ENCODE results near the gene FCER2.

Gene FCER2

GRCh38 chr19:7736148-7736547 lies 34.2 kb upstream of the FCER2 start:
- in situ Hi-C loops (cut with HindIII; ENCODE audit: low pct_ligation_motif_present, low pct_unique_long_range_greater_than_20kb, low sequenced_read_pairs), result no loop called here
- DNase-seq, result no peak

DNA sequence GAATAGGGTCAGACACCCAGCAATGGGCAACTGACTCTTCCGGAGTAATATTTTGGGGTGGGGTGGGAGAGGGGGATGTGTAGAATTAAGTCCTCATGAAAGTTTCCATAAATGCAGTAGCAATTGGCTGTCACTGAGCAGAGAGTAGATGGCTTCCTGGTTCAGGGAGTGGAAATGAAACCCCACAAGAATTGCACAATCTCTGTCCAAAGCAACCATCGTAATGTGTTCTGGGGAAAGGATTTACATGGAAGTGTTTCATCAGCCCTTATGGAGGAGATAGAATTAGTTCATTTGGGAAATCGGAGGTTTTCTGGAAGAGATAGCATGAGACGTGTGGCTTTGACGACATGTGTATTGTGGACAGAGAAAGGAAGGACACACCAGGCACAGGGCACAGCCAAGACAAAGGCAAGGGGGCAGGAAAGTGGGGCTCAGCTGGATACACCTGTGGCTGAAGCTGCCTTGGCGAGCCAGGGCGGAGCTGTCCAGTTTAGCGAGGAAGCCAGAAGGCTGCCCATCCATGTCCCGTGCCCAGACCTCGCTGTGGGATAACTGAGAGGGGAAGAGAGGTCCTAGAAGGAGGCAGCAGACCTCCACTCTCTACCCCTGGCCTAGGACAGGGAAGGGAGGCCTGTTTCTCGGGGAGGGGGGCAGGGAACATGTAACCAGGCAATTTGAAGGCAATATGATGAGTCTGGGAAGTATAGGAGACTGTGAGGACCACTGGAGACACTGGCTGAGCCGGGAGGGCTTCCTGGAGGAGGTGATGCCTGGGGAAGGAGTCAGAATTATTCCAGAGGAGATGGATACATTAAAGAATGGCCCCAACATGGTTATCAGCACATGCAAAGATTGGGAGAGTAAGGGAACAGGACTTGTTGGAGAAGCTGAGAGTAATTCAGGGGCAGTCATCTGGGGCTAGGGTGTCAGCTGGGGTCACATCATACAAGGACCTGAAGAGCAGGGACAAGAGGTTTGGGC lies 32.6 kb upstream of the FCER2 start:
- in situ Hi-C loops (cut with HindIII; ENCODE audit: low pct_ligation_motif_present, low pct_unique_long_range_greater_than_20kb, low sequenced_read_pairs), result no loop called here
- DNase-seq, result no peak

DNA sequence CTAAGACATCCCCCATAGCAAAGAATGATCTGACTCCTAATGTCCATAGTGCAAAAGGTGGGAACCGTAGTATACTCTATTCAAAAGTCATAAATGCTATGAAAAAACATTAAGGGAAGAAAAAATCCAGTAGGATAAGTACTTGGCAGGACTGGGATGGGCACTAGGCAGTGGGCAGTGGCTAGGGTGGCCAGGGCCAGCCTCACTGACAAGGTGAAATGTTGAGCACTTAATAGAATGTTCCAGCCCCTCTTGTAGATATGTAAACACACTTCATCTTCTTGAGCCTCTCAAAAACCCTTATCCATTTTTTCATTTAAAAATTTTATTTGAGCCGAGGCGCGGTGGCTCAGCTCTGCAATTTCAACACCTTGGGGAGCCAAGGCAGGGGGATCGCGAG lies 31.4 kb upstream of the FCER2 start:
- DNase-seq, result no peak
- in situ Hi-C loops (cut with HindIII; ENCODE audit: low pct_ligation_motif_present, low pct_unique_long_range_greater_than_20kb, low sequenced_read_pairs), result no loop called here

DNA sequence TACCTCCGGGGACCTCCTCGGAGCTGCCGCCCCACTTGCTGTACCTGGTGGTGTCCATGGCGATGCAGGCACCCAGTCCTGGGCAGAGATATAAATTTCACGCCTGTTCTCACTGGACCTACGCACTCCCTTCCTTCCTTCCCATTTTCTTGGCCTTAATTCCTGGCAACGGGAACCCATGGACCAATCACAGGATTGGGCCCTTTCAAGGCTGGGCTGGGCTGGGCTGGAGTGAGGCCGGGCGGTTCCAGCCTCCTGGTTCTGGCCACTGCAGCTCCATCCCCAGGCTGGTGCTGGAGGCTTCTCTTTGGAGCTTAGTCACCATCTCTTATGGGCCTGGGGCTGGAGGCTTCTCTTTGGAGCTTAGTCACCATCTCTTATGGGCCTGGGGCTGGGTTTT lies 30.1 kb upstream of the FCER2 start, which contains the start of gene CLEC4G:
CLEC4G (minus strand) TSS at position 66 of the 400 bp plus-strand sequence; CDS start at position 58, 8 bp downstream.
- in situ Hi-C loops (cut with HindIII; ENCODE audit: low pct_ligation_motif_present, low pct_unique_long_range_greater_than_20kb, low sequenced_read_pairs), result no loop called here
- no peak for DNase-seq

- DNase-seq, result no peak
- in situ Hi-C loops (cut with HindIII; ENCODE audit: low pct_ligation_motif_present, low pct_unique_long_range_greater_than_20kb, low sequenced_read_pairs), result no loop called here
These were observed 29.7 kb upstream of the FCER2 start for GRCh38 chr19:7731615-7732014.

DNA sequence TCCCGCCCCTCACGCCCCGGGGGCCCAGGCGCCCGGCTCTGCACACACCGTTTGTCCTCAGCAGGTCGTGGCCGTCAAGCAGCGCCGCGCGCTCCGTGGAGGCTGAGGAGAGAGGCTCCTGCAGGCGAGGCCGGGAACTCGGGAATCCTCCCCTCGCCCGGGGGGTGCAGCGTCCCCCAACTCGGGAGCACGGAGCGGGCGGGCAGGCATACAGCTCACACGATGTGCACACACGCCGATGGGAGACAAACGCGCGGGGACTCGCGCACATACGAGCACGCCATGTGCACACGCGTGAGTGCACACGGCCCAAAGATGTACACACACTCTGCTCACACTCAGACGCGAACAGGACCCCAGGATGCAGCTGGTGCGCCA lies 29.3 kb upstream of the FCER2 start:
- no peak for DNase-seq
- in situ Hi-C loops (cut with HindIII; ENCODE audit: low pct_ligation_motif_present, low pct_unique_long_range_greater_than_20kb, low sequenced_read_pairs), result no loop called here

GRCh38 chr19:7730286-7731217 lies 28.6 kb upstream of the FCER2 start:
- in situ Hi-C loops (cut with HindIII; ENCODE audit: low pct_ligation_motif_present, low pct_unique_long_range_greater_than_20kb, low sequenced_read_pairs), result no loop called here
- DNase-seq, result no peak

GRCh38 chr19:7729831-7730285 lies 27.9 kb upstream of the FCER2 start:
- DNase-seq, result no peak
- in situ Hi-C loops (cut with HindIII; ENCODE audit: low pct_ligation_motif_present, low pct_unique_long_range_greater_than_20kb, low sequenced_read_pairs), result no loop called here

DNA sequence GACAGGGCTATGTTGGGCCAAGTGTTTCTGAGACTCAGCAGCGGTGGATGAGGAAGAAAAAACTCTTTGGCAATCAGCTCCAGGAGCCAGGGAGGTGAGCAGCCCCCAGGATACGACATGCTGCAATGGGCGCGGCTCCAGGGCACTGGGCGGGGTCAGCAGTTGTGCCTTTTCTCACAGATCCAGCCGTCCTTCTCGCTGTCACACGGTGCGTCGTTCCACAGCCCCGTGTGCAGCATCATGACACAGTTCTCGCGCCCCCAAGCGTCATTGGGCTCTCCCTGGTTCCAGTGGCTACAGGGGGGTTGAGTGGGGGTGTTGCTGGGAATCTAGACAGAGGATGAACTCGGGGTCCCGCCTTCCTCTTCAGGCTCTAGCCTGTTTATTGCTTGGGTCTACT lies 27.3 kb upstream of the FCER2 start:
- in situ Hi-C loops (cut with HindIII; ENCODE audit: low pct_ligation_motif_present, low pct_unique_long_range_greater_than_20kb, low sequenced_read_pairs), result no loop called here
- no peak for DNase-seq

GRCh38 chr19:7725791-7726190 lies 23.9 kb upstream of the FCER2 start:
- DNase-seq, result no peak
- in situ Hi-C loops (cut with HindIII; ENCODE audit: low pct_ligation_motif_present, low pct_unique_long_range_greater_than_20kb, low sequenced_read_pairs), result no loop called here

DNA sequence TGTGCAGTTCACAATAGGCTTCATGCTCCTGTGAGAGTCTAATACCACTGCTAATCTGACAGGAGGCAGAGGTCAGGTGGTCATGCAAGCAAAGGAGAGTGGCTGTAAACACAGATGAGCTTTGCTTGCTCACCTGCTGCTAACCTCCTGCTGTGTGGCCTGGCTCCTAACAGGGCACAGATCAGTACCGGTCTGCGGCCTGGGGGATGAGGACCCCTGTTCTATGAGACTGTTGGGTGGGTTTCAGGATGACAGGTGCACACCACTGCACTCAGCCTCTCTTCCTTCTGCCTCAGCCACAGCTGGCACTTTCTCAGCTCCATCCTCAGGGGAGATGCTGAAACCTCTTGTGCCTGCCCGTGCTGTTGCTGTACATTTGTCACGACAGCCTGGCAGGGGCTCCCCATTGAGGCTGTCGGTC lies 20.3 kb upstream of the FCER2 start:
- DNase-seq, result no peak
- in situ Hi-C loops (cut with HindIII; ENCODE audit: low pct_ligation_motif_present, low pct_unique_long_range_greater_than_20kb, low sequenced_read_pairs), result no loop called here

DNA sequence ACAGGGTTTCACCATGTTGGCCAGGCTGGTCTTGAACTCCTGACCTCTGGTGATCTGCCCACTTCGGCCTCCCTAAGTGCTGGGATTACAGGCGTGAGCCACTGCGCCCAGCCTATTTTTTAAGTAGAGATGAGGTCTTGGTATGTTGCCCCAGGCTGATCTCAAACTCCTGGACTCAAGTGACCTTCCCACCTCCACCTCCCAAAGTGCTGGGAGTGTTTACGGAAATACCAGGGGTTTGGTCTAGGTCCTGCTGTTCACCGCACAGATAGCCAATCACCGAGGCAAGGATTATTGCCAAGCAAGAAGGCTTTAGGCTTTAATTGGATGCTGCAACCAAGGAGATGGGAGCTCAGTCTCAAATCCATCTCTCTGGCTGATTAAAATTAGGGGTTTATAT lies 18.4 kb upstream of the FCER2 start:
- in situ Hi-C loops (cut with HindIII; ENCODE audit: low pct_ligation_motif_present, low pct_unique_long_range_greater_than_20kb, low sequenced_read_pairs), result no loop called here
- DNase-seq, result no peak

- in situ Hi-C loops (cut with HindIII; ENCODE audit: low pct_ligation_motif_present, low pct_unique_long_range_greater_than_20kb, low sequenced_read_pairs), result no loop called here
- no peak for DNase-seq
These were observed 16.7 kb upstream of the FCER2 start for GRCh38 chr19:7718668-7719067.

GRCh38 chr19:7716762-7717161 lies 14.8 kb upstream of the FCER2 start:
- no peak for DNase-seq
- in situ Hi-C loops (cut with HindIII; ENCODE audit: low pct_ligation_motif_present, low pct_unique_long_range_greater_than_20kb, low sequenced_read_pairs), result no loop called here

DNA sequence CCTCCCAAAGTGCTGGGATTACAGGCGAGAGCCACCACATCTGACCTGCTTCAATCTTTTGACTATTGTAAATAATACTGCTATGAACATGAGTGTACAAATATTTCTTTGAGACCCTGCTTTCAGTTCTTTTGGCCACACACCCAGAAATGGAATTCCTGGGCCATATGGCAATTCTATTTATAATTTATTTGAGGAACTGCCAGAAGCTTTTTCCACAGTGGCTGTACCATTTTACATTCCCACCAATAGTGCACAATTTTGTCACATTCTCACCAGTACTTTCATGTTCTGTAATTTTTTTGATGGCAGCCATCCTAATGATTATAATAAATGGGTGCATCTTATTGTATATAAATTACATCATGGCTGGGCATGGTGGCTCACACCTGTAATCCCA lies 13.7 kb upstream of the FCER2 start:
- no peak for DNase-seq
- in situ Hi-C loops (cut with HindIII; ENCODE audit: low pct_ligation_motif_present, low pct_unique_long_range_greater_than_20kb, low sequenced_read_pairs), result no loop called here

DNA sequence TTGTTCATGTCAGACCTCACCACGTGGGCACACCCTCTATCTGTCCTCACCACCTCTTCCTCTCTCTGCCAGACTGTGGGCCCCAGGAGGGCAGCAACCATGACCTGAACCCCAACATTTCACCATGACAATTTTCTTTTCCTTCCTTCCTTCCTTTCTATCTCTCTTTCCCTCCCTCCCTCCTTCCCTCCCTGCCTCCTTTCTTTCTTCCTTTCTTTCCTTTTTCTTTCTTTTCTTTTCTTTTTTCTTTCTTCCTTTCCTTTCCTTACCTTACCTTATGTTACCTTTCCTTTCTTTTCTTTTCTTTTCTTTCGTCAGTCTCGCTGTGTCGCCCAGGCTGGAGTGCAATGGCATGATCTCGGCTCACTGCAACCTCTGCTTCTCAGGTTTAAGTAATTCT lies 8.7 kb upstream of the FCER2 start:
- DNase-seq, result no peak

GRCh38 chr19:7709932-7710460 lies 8.1 kb upstream of the FCER2 start:
- in situ Hi-C loops (cut with HindIII; ENCODE audit: low pct_ligation_motif_present, low pct_unique_long_range_greater_than_20kb, low sequenced_read_pairs), result no loop called here
- DNase-seq, result no peak

More for the DNA sequence above, 8.7 kb upstream of the FCER2 start:
- in situ Hi-C loops (cut with HindIII; ENCODE audit: low pct_ligation_motif_present, low pct_unique_long_range_greater_than_20kb, low sequenced_read_pairs), result no loop called here

DNA sequence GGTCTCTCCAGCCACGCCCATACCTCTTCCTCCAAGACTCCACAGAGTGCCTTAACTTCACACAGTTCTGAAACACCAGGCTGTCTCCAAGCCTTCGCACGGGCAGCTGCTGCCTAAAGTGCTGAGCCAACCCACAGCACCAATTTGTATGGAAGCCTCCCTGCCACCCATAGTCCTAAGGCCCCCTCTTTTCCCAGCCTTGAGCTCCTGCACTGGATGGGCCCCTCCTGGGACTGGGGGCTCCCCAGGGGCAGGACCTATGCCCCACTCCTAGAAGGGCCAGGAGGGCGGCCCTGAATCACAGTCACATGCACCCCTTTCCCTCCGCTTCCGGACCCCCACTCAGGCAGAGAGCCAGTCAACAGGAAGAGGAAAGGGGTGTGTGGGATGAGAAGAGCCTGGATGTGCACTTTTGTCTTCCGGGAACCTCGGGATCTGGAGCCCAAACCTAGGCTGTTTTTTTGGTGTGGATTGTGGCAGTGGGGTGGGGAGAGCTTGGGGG lies 5.1 kb upstream of the FCER2 start:
- in situ Hi-C loops (cut with HindIII; ENCODE audit: low pct_ligation_motif_present, low pct_unique_long_range_greater_than_20kb, low sequenced_read_pairs), result no loop called here
- DNase-seq, result no peak

Measured in ACHN (cell line).